ENCODE results near the gene CYP2C19.

DNA sequence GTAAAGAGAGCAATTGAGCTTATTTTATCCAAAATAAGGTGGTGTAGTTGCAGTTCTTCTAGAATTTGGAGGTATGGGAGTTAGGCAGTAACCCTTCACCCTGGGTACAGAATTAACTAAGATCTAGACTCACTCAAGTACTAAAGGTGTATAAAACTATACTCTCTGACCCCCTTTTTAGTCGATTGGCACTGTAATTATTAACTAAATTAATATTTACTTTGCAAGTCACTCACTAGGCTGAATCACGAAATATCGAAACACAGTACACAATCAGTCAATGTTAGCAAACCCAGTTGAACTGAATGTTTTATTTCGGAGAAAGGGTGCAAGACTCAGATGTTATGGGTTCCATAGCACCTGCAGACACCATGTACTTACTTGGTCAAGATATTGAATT is 14.6 kb upstream of the CYP2C19 start:
- no peak for TF ChIP-seq CTCF (IDR thresholded peaks at IDR 0.05)
- no peak for TF ChIP-seq POLR2A (IDR thresholded peaks at IDR 0.05)
- TF ChIP-seq EP300 (IDR thresholded peaks at IDR 0.05) = no peak

Measured in tibial nerve (tissue), 4 donors.